Keratinocyte (primary cell): ENCODE results near the gene TMUB1. TPM values are rescaled to one million over a fixed set of nuclear protein-coding genes. Genes with fewer than 3 reads are reported as not detected.

Experiments
- DNase-seq: peaks from one replicate; pipeline ENCODE4 v3.0.0-alpha.2; 2011; ENCODE audit warnings: low read depth, missing footprints, low spot score
- FAIRE-seq: peaks from 2 replicates; lab custom pipeline; 2011; peaks lifted over from hg19 to GRCh38; lab: Jason Lieb, UNC
- H2AFZ ChIP-seq: 2 replicates; pipeline ENCODE4 v1.6.0; 2012; ENCODE audit warnings: low read length, control low read depth, inconsistent platforms; ENCODE audit not compliant: control insufficient read depth
- H3K27ac ChIP-seq: 2 replicates; pipeline ENCODE4 v1.5.1; 2011; ENCODE audit warnings: low read length; ENCODE audit not compliant: control insufficient read depth, insufficient read depth
- H3K27me3 ChIP-seq: 3 replicates; pipeline ENCODE4 v1.6.0; 2011; ENCODE audit warnings: low read length; ENCODE audit not compliant: control insufficient read depth, insufficient read depth; ENCODE audit errors: extremely low read depth
- H3K36me3 ChIP-seq, 2 experiments: 2 replicates in 1 of 2; 3 replicates in 1 of 2; pipeline ENCODE4 v1.5.1; 2011; ENCODE audit warnings: low read length in 2 of 2, mild to moderate bottlenecking in 1 of 2; ENCODE audit not compliant: control insufficient read depth in 2 of 2, insufficient read depth in 2 of 2; ENCODE audit errors: extremely low read depth in 1 of 2
- H3K4me1 ChIP-seq: 3 replicates; pipeline ENCODE4 v1.5.1; 2011; ENCODE audit warnings: low read length; ENCODE audit not compliant: control insufficient read depth, insufficient read depth; ENCODE audit errors: extremely low read depth
- H3K4me2 ChIP-seq: 3 replicates; pipeline ENCODE4 v1.6.0; 2011; ENCODE audit warnings: low read depth, low read length; ENCODE audit not compliant: control insufficient read depth, insufficient read depth; ENCODE audit errors: extremely low read depth
- H3K4me3 ChIP-seq, 3 experiments: fragments of 200-600 bp in 1 of 3; sonication (generic) in 1 of 3; 2 replicates in 2 of 3; 3 replicates in 1 of 3; pipeline ENCODE4 v1.5.1; 2011 to 2016; ENCODE audit warnings: low read length in 3 of 3, mild to moderate bottlenecking in 3 of 3, control low read depth in 2 of 3, inconsistent platforms in 1 of 3, low read depth in 1 of 3, mixed read lengths in 1 of 3, mixed run types in 1 of 3, moderate library complexity in 1 of 3; ENCODE audit not compliant: control insufficient read depth in 2 of 3, insufficient read depth in 2 of 3; ENCODE audit errors: extremely low read depth in 1 of 3
- H3K79me2 ChIP-seq: 2 replicates; pipeline ENCODE4 v1.6.0; 2012; ENCODE audit warnings: low read length; ENCODE audit not compliant: control insufficient read depth, insufficient read depth
- H3K9ac ChIP-seq: 3 replicates; pipeline ENCODE4 v1.6.0; 2011; ENCODE audit warnings: low read length; ENCODE audit not compliant: control insufficient read depth, insufficient read depth; ENCODE audit errors: extremely low read depth
- H3K9me1 ChIP-seq: 3 replicates; pipeline ENCODE4 v1.6.0; 2011; ENCODE audit warnings: low read length; ENCODE audit not compliant: control insufficient read depth, insufficient read depth; ENCODE audit errors: extremely low read depth
- H3K9me3 ChIP-seq: 2 replicates; pipeline ENCODE4 v1.5.1; 2012; ENCODE audit warnings: low read depth, low read length; ENCODE audit not compliant: control insufficient read depth
- H4K20me1 ChIP-seq: 3 replicates; pipeline ENCODE4 v1.6.0; 2011; ENCODE audit warnings: low read length; ENCODE audit not compliant: control insufficient read depth, insufficient read depth; ENCODE audit errors: extremely low read depth
- EZH2 ChIP-seq: IDR thresholded peaks from one replicate; pipeline ENCODE4 v1.6.1; 2012; ENCODE audit warnings: inconsistent platforms, mild to moderate bottlenecking, low read length, moderate library complexity
- dilution Hi-C: fragments of 300-500 bp; cut with MboI; formaldehyde crosslinking; loops from one replicate; pipeline ENCODE4 v1.7.0; 2020; ENCODE audit warnings: low sequenced_read_pairs; ENCODE audit not compliant: extremely low pct_ligation_motif_present
- polyA plus RNA-seq, 5 experiments: library from polyadenylated mRNA; depleted of rRNA in 3 of 5; stranded (reverse) in 3 of 5; stranded (forward) in 1 of 5; unstranded in 1 of 5; fragments of >200 nt; gene quantifications; 1 replicate in 1 of 5; 2 replicates in 3 of 5; 3 replicates in 1 of 5; pipeline versions ENCODE4 v1.2.1 to v1.2.3, GENCODE V29; 2011 to 2012; ENCODE audit warnings: missing spikeins in 2 of 5, low read depth in 1 of 5, low replicate concordance in 1 of 5
- TF ChIP-seq, protein P1 (sequence below), 3 experiments: IDR thresholded peaks in 1 of 3; conservative IDR thresholded peaks in 1 of 3; optimal IDR thresholded peaks in 1 of 3; 2 replicates in 2 of 3; 3 replicates in 1 of 3; pipeline versions ENCODE3 to v1.5.1; 2011; ENCODE audit warnings: low read length in 3 of 3, mild to moderate bottlenecking in 3 of 3, moderate library complexity in 2 of 3, control low read depth in 1 of 3, inconsistent platforms in 1 of 3; ENCODE audit not compliant: insufficient read depth in 2 of 3; ENCODE audit errors: extremely low read depth in 1 of 3

The TMUB1 gene
- polyA plus RNA-seq, 1 donor (not counting 4 experiments of a cell fraction or from before 2014, with no cell fraction given), result 12.2 TPM

DNA sequence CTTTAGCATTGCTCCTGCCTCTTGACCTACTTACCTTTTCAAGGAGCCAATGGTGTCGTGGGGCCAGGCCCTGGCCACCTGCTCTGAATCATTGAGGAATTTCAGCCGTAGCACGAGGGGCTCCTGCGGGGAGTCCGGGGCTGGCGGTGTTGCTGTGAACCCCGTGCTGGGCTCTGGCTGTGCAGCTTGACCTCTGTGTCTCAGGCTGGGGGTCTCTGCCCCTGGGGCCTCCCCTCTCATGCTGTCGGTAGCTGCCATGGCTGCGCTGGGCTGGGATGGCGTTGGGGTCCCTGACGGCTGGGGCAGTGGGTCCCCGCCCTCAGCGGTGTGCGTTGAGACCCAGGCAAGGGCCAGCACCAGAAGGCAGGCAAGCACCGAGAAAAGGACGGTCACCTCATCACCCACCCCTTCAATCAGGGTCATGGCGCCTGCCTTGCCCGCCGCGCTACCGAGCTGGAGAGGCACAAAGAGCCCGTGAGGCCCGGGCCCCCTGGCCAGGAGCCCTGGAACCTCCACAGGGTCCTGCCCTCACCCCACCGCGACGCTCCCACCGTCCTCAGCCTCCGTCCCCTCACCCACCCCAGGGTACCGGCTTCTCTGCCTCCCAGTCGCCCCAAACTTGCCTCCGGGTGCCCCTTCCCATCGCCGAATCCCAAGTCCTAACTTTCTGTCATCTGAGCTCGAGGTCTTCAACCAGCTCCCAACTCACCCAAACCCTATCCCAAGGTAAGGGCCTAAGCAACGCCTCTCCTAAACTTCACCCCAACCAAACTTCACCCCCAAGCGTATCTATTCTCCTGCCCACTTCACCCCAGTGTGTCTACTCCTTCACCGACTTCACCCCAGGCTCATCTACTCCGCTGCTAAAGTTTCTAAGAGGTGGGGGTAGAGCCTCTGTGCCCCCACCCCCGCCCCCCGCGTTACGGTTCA, 887 bp downstream of the TMUB1 start:
- Histone ChIP-seq H3K9me1 (no peaks in the 10 kb centered on the region), H3K9ac (peak overlapping the region; percentile 79), H3K4me1 (peaks cover 26% of the 10 kb centered on the region), H3K9me3 (no peaks in the 10 kb centered on the region), H3K4me3 (peak overlapping the region; percentile 68 to 82 (median 79)), H3K4me2 (peak overlapping the region; percentile 97), H3K36me3 (peaks cover 2 to 7% of the 10 kb centered on the region in 2 experiments), H3K27me3 (no peaks in the 10 kb centered on the region), H4K20me1 (no peaks in the 10 kb centered on the region), H2AFZ (peak overlapping the region; percentile 53), H3K27ac (peak overlapping the region; percentile 52), H3K79me2 (peaks cover 34% of the 10 kb centered on the region)
- dilution Hi-C loops, result no loop called here
- no peak for DNase-seq
- no peak for FAIRE-seq
- TF ChIP-seq, protein P1, sequence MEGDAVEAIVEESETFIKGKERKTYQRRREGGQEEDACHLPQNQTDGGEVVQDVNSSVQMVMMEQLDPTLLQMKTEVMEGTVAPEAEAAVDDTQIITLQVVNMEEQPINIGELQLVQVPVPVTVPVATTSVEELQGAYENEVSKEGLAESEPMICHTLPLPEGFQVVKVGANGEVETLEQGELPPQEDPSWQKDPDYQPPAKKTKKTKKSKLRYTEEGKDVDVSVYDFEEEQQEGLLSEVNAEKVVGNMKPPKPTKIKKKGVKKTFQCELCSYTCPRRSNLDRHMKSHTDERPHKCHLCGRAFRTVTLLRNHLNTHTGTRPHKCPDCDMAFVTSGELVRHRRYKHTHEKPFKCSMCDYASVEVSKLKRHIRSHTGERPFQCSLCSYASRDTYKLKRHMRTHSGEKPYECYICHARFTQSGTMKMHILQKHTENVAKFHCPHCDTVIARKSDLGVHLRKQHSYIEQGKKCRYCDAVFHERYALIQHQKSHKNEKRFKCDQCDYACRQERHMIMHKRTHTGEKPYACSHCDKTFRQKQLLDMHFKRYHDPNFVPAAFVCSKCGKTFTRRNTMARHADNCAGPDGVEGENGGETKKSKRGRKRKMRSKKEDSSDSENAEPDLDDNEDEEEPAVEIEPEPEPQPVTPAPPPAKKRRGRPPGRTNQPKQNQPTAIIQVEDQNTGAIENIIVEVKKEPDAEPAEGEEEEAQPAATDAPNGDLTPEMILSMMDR (optimal IDR thresholded peaks at IDR 0.05 in 1 of 3, IDR thresholded peaks at IDR 0.05 in 1 of 3, conservative IDR thresholded peaks at IDR 0.05 in 1 of 3; ENCODE audit: extremely low read depth in 1 of 3, insufficient read depth in 2 of 3, low read length in 3 of 3), result no peak
- no peak for TF ChIP-seq EZH2

DNA sequence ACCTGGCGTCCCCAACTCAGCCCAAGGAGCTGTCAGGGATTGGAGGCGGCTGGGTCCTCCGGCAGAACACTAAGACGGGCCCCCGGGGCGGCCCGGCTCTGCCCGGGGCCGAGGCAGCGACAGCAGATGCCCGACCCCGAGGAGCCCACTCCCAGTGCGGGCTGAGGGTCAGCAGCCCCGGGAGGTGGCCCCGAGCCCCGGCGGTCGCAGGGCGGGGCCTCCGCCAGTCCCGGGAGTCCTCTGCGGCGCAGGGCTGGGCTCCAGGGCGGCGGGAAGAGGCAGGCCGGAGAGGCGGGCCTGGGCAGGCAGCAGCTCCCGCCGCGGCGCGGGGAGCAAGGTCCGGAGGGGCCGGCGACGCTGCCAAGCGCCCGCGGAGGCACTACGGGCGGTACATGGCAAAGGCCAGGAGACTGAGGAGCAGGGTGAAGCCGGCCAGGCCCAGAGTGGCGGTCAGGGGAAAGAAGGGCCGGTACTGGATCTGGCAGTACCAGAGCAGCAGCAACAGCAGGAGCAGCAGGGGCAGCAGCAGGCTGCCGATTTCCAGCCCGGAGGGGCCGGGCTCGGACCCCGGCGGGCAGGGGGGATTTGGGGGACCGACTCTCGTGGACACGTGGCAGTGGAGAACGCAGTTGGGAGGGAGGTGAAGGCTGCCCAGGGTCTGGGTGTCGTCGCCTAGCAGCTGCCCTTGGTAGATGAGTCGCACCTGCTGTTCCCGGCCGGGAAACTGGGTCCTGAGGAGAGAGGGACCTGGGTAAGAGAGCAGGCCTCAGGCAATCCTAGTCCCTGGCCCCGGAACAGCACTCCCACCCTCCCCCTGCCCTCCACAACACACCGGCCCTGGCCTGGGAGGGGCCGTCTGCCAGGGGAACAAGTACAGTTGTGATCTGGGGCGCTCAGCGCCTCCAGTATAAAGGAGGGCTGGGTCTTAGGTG, 1.9 kb downstream of the TMUB1 start:
- FAIRE-seq (no peak), DNase-seq (no peak)
- no peaks in the 10 kb centered on the region for H3K27me3 ChIP-seq
- peaks cover 28% of the 10 kb centered on the region for H3K79me2 ChIP-seq
- H3K9me3 ChIP-seq, result no peaks in the 10 kb centered on the region
- no peaks in the 10 kb centered on the region for H3K9me1 ChIP-seq
- H2AFZ ChIP-seq, result peak overlapping the region; percentile 39
- H3K4me1 ChIP-seq, result peaks cover 26% of the 10 kb centered on the region
- dilution Hi-C loops, result no loop called here
- H3K4me3 ChIP-seq, result peak overlapping the region; percentile 68 to 92 (median 79)
- TF ChIP-seq EZH2, result no peak
- TF ChIP-seq, protein P1 (optimal IDR thresholded peaks at IDR 0.05 in 1 of 3, IDR thresholded peaks at IDR 0.05 in 1 of 3, conservative IDR thresholded peaks at IDR 0.05 in 1 of 3; ENCODE audit: extremely low read depth in 1 of 3, insufficient read depth in 2 of 3, low read length in 3 of 3), result no peak
- peak overlapping the region; percentile 67 for H3K27ac ChIP-seq
- H3K36me3 ChIP-seq, result peaks cover 2 to 7% of the 10 kb centered on the region in 2 experiments
- peak overlapping the region; percentile 97 for H3K4me2 ChIP-seq
- peak overlapping the region; percentile 79 for H3K9ac ChIP-seq
- H4K20me1 ChIP-seq, result no peaks in the 10 kb centered on the region
